Choroid plexus epithelial cell (primary cell): Measurements from ENCODE around the gene HEY2.

ENCODE experiments used
- DNase-seq: peaks from one replicate; pipeline ENCODE4 v3.0.0-alpha.2; 2010; ENCODE audit warnings: low read depth
- H3K4me3 ChIP-seq: 2 replicates; pipeline ENCODE4 v1.5.1; 2011; ENCODE audit warnings: low read depth, mild to moderate bottlenecking, control low read depth, low read length, moderate library complexity
- TF ChIP-seq, protein P1 (sequence below): conservative IDR thresholded peaks from 2 replicates; pipeline ENCODE4 v1.5.1; 2011; ENCODE audit warnings: low read depth, mild to moderate bottlenecking, control low read depth, inconsistent platforms, low read length, moderate library complexity

The HEY2 gene

DNA sequence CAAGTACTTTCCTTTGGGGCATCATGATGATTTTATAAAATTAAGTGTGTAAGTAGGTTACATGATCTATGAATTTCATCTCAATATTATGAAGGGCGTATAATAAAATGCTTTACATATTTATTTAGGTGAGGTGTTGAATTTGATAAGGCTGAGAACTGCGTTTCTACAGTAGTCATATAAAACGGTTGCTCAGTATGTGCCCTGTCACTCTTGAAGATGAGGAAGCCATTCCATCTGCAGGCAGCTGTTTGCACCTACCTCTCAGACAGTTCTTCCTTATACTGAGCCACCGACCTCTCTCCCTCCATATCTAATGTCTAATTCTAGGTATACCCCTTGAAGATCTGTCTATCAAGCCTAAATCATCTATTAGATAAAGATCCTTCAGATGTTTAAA lies 57.4 kb downstream of the HEY2 start:
- no peak overlapping the region for H3K4me3 ChIP-seq
- no peak for DNase-seq
- TF ChIP-seq, protein P1, sequence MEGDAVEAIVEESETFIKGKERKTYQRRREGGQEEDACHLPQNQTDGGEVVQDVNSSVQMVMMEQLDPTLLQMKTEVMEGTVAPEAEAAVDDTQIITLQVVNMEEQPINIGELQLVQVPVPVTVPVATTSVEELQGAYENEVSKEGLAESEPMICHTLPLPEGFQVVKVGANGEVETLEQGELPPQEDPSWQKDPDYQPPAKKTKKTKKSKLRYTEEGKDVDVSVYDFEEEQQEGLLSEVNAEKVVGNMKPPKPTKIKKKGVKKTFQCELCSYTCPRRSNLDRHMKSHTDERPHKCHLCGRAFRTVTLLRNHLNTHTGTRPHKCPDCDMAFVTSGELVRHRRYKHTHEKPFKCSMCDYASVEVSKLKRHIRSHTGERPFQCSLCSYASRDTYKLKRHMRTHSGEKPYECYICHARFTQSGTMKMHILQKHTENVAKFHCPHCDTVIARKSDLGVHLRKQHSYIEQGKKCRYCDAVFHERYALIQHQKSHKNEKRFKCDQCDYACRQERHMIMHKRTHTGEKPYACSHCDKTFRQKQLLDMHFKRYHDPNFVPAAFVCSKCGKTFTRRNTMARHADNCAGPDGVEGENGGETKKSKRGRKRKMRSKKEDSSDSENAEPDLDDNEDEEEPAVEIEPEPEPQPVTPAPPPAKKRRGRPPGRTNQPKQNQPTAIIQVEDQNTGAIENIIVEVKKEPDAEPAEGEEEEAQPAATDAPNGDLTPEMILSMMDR, result no peak

DNA sequence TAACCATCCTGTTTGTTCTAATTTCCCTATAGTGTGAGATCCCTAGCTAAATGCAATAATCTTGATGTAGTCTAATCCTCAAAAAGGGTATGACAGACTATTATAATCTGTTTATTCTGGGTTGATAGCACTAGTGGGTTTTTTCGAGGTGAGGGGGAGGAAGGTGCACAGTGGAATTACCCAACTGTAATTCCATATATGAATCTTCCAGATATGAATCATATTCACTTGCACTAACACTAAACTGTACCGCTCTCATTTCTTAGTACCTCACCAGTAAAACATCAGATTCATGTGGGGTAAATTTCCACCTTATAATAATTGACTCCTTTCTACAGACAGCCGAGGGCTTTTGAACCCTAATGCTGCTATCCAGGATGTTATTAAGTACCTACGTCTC lies 57.9 kb downstream of the HEY2 start:
- TF ChIP-seq, protein P1, result no peak
- H3K4me3 ChIP-seq, result no peak overlapping the region
- DNase-seq, result no peak

DNA sequence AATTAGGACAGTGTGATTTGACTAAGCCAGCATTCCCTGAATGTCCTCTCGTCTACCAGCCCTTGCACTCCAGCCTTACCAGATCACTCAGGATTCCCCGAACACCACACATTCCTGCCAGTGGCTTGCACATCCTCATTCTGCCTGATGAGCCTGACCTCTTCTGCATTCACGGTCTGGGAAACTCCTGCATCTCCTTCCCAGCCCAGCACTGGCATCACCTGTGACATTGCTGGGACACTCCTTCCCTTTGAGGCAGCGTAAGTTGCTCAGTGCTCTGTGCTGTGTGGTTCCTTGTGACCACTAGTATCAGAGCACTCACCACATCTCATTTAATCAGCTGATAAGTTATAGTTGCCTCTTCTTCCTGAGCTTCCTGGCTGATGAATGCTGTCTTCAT lies 58.6 kb downstream of the HEY2 start:
- TF ChIP-seq, protein P1, result no peak
- DNase-seq, result no peak
- H3K4me3 ChIP-seq, result no peak overlapping the region

DNA sequence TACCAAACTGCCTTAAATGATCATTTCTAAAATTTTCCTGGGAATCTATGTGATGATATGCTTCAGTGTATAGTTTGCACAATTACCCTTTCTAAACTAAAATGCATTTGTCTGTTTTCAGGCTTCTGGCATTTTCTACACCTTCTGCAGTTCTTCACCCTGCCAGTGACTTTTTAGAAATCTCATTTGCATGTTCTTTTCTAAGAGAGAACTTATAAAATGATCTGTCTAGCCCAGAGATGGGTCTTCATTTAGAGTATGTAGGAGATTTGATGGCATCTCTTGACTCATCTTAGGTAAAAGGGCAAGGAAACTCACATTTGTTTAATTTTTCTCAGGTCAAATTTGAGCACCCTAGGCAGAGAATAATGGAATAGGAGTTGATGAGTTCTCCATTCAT lies 59.2 kb downstream of the HEY2 start:
- DNase-seq, result no peak
- TF ChIP-seq, protein P1, result no peak
- no peak overlapping the region for H3K4me3 ChIP-seq

DNA sequence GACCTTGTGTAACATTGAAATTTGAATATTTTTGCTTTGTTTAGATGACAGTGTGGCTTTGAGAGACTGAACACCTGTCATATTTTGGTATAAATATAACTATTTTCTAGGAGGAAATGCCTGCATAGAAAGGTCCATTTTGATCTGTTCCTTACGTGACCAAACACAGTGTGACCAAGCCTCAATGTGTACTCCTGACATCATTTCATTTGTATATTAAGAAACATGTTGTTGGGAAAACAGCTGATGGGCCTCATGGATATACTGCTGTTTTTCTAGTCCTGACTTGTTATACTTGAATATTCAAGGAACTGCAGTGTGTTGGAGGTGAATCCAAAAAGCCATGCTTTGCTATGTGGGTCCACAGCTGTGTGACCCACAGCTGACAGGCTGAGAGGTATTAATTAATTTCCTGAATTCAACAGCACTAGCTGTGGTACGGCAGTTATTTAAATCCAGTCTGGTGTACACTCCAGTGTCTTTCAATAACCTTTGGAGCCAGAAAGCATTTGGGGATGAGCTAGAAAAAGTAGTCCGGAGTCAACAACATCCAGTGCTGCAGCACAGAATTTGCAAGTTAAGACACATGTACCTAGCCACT lies 60.2 kb downstream of the HEY2 start:
- DNase-seq, result no peak
- TF ChIP-seq, protein P1, result no peak
- H3K4me3 ChIP-seq, result no peak overlapping the region

DNA sequence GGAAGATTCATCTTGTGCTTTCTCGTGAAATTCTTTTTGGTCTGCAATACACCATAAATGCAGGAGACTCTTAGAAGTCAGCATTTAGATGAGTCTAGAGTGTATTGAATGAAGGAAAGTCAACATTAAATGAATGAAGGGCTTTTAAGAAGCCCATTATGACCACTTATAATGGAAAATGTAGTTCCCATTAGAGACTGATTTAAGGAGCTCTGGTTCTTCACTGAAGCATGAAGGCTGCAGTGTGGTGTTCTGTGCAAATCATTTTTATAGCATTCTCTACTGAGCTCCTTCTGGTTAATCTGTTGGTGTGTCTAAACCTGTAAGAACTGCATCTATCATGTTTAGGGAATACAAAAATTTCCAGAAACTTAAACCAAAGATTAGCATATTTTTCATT lies 61.0 kb downstream of the HEY2 start:
- no peak overlapping the region for H3K4me3 ChIP-seq
- TF ChIP-seq, protein P1, result no peak
- DNase-seq, result no peak
